ENCODE results near the gene XCL1. TPM values are rescaled to one million over a fixed set of nuclear protein-coding genes. Genes with fewer than 3 reads are reported as not detected.

The XCL1 gene
- total RNA-seq, 1 experiment from 2014 or later, result not detected

DNA sequence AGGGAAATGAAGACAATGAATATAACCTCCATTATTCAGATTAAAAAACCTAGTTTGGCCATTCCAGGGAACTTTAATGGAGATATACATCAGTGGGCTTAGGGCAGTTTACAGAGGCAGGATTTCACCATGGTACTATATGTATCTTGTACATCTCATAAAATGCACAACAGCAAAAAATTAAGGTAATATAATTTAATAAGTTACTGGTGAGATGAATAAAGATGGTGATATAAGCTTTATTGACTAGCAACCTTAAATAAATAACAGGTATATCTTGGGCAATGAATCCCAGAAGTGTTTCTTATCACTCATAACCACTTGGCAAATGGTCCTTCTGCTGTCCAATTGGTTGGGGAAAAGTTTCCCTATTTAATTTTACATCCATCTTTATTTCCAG, 29.0 kb downstream of the XCL1 start:
- no peak for DNase-seq (ENCODE audit: low spot score)

DNA sequence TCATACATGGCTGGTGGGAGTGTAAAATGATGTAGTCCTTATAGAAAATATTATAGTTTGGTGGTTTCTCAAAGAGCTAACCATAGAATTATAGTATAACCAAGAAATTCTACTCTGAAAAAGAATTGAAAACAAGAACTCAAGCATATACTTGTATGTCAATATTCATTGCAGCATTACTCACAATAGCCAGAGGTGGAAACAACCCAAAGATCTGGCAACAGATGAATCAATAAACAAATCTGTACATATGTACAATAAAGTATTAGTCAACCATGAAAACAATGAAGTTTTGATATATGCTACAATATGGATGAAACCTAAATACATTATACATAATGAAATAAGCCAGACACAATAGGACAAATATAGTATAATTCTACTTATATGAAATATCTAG, 29.7 kb downstream of the XCL1 start:
- no peak for DNase-seq (ENCODE audit: low spot score)

DNA sequence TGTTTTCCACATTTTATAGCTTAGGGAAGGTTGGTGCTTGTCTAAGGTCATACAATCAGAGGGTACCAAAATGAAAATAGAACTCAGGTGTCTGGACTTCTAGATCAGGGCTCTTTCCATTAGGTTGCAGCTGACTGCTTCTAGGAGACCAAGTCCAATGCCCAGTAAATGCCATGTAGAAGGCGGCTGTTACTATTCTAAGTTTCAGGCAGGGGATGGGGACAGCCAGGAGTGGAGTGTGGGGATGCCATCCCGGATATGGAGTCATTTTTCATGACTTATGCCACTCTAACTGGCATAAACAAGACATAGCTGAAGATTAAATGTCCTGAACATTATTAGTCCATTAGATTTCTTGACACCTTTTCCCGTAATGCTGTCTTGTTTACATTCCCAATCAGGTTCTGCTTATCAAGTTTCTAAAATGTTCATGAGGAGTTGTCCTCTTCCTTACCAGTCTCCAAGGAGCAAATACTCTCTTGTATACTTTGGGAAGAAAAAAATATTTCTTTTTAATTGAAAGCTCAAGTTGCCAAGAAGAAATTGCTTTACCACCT, 31.5 kb downstream of the XCL1 start:
- DNase-seq (ENCODE audit: low spot score), result no peak

DNA sequence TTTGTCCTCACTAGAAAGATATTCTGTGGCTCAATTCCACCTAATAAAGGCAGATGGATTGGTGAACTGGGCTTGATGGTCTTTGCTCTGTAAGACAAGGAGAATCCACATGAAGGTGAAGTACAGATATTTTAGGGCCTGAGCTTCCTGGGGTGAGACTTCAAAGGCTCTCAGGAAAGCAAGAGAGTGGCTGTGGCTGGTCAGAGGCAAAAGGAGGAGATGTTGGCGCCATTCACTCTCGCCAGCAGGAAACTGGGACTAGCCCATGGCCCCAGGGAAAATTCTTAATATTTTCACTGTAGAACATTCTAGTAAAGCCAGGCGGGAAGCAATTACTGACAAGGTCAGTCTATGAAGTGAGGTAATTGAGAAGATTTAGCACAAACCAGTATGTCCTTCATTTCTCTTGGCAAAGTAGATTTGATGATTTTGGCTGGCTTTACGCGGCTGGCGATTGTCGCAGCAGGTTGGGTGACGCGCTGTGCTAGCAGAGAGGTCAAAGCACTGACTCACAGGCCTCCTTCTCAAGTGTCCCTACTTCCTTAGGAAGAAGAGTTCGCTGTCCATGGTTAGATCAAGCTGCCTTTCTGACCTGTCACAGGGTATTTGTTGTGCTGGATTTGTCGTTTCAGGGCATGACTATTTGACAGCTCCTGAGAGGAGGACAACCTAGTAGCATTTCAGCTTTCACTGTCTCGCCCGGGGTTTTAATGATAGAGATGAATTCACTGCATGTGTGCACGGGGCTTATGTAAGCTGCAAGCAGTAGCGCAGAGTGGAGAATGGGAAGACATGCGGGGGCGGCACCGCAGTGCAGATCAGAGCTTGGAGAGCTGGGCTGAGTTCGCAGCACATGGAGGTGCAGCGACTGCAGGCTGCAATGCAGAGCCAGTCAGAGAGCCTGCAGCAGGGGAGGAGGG, 32.7 kb downstream of the XCL1 start:
- peak; percentile 47 for DNase-seq (ENCODE audit: low spot score)

DNA sequence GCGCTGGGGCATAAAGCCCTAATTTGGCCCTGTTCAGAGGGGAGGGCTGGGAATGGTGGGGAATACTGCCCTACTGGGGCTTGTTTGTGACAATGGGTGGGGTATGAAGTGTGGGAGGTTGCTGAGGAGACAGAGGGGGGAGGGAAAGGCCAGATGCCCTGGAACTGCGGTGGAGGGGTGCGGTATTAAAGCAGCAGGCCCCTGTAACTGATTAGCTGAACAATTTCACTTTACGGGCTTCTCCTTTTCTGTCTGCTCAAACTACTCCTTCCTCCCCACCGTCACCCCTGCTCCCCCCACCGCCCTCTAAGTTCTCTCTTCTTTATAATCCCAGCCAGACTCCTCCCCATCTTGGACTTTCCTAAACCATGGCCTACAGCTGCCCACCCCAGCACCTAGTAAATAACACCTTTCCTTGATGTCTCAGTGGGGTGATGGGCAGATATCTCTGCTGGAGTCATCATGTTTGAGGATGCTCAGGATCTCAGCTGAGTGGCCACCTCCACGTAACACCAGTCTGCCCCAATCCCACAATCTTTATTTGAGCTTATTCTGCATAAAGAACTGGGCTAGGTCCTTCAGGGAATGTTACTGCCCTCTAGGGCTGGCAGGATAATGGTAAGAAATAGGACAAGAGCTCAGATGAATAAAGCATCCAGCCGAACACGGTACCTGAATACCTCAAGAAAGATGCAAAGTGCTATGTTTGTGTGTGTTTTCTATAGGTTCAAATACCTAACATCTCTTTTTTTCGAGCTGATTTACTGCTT, 33.5 kb downstream of the XCL1 start:
- DNase-seq (ENCODE audit: low spot score), result no peak

DNA sequence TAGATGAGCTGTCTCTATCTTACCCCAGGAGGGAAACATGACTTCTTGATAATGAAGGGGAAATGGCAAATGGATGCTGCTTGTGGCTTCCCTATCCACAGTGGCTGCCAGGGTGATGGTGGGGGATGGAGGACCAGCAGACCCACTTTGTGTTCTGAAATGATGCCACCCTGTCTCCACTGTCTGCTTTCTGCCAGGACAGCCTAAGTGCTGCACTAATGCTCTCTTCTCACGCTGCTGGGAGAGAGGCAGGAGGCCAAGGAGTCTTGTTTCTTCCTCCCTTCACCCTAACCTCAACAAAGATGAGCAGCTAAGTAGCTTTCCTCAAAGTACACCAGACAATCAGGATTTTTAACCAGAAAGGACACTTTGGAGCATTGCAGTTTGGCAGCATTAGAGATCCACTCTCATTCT, 36.6 kb downstream of the XCL1 start:
- no peak for DNase-seq (ENCODE audit: low spot score)

DNA sequence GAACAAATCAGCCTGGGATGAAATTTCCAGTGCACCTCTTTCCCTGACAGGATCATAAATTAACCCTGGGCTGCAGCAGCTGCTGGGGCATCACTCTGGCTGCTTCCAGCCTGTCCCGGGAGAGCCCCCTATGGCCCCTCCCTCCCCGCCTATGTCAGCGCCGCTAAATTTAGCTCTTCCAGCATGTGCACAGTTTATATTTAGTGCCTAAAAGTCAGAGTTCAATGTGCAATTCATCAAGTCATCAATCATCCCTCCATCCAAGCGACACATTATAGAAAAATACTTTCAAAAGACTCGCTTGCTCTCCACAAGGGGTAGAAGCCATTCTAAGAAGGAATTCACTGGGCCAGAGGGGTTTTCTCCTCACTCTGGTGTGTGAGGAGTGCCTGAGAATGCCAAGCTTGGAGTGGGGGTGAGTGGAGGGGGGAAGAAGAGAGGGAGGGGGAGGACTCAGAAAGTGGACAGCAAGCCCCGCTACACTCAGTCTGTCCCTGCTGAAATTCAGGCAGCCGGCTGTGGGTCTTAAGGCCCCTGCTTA, 37.4 kb downstream of the XCL1 start:
- peak; percentile 40 for DNase-seq (ENCODE audit: low spot score)

DNA sequence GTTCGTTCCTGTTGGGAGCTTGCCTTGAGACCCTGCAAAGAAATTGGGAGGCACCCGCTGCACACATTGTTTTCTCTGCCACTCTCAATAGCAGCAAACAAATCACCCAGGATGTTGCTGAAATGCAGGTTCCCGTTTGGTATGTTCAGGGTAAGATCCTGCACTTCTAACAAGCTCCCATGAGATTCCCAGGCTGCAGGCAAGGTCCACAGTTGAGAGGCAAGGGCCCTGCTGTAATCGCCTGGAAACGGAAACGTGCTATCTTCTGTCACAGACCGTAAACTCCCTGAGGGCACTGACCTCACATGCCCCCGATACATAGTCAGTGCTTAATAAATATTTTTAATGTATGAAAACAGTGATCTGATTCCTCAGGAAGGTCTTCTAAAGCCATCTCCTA, 37.8 kb downstream of the XCL1 start:
- DNase-seq (ENCODE audit: low spot score), result no peak

DNA sequence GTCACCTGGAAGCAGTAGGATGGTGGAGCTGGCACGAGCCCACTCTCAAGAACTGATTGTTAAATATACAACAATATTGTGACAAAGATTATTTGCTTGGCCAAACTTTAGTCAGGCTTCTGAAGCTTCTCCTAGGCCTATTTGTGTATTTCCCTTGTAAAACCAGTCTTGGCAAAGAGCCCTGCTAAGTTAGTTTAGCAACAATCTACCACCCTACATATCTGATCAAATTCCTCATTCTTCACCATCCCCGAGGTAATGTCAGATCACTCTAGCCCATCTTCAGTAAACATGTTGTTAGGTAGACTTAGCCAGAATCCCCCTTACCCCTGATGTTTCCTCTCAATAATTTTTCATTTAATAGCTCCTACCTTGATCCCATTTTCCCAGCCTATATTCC, 39.6 kb downstream of the XCL1 start:
- DNase-seq (ENCODE audit: low spot score), result no peak

DNA sequence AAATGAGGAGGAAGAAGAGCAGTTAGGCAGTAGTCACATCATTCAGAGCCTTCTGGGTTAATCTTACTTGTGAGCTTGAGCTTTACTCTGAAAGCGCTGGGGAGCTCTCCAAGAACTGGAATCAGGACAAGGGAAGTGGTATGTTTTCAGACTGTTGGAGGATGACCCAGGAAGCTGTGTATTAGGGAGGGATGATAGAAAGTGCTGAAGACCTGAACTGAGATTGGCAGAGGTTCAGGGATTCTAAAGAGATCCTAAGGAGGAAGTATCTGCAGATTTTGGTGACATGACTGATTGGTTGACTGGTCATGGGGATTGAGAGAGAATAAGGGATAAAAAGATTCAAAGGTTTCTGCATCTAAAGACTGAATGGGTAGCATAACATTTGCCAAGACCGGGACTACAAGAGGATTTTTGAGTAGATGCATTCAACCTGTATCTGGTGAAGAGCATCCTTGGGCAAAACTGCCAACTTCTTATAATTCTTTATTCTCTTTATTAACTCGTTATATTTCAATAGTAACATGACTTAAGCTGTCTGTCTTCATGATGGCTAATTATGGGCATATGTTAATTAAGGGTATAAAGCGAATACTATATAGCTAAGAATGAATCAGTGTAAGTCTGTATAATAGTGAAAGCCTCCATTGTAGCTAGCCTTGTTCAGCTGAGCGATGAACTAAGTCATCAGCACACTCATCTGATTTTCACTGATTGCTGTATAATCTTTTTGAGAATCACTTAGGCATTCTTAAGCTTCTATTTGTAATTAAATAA, 41.8 kb downstream of the XCL1 start:
- no peak for DNase-seq (ENCODE audit: low spot score)

DNA sequence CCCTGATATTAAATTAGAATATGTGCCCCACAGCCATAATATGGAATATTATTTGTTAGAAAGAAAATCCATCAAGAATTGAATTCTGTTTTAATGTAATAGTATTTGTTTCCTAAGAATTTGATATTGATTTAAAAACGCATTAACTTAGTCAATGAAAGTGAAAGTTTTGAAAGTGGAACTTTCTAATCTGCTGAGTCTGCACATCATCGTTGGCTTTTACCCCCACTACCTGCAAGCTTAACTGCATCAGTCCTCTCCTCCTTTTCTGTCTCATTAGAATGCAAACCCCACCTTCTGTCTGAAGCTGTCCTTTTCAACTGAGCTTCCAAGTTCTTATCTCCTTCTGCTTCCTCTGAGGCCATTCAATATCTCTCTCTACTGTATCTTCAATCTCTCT, 42.5 kb downstream of the XCL1 start:
- DNase-seq (ENCODE audit: low spot score), result no peak

DNA sequence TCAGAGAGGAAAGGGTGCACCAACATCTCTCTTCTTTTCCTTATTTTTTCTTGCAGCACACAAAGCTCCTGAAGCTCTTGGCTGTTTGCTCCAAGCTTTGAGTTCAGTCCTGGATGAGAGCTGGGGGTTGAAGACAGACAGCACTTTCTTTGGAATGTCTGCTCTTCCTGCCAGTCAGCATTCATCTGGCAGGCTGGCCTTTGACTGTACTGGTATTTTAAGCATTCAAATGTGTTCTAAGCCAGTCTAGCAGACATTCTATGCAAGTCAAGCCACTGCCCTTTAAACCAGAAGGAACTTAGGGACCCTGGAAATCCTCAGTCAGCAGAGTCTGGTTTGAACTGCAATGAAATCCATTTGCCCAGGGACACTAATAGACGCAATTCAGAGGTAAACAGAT, 45.0 kb downstream of the XCL1 start:
- no peak for DNase-seq (ENCODE audit: low spot score)

DNA sequence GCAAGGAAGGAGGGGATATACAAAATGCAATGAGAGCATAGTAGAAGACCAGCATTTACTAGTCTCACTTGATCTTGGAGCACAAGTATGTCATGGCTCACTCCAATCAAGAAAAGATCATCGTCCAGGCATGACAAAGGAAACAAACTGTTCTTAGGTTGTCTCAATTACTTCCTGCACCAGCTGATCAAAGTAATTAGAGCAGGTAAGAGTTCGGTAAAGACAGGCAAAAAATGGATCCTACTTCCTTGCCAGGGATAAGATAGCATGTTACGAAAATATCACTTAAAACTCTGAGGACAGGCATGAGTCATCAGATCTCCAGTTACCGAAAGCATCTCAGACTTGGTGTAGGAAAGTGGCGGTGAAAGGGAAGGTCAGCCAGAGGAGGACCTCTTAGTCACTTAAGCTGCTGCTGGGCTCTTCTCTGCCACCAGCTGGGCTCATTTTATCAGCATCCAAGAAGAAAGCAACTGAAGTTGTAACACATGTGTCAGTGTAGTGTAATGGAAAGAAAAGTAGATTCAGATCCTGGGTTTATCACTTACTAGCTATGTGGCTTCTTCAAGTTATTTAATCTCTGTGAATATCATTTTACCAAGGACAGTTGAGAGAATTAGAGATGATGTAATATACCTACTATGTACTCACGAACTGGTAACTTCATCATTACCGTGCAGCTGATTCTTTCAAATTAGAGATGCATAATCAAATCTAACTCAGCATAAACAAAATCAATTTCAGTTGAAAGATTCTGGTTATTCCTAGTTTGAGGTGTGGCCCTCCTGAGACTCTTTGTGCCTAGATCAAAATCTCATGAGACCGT, 46.8 kb downstream of the XCL1 start:
- DNase-seq (ENCODE audit: low spot score), result peak; percentile 95

DNA sequence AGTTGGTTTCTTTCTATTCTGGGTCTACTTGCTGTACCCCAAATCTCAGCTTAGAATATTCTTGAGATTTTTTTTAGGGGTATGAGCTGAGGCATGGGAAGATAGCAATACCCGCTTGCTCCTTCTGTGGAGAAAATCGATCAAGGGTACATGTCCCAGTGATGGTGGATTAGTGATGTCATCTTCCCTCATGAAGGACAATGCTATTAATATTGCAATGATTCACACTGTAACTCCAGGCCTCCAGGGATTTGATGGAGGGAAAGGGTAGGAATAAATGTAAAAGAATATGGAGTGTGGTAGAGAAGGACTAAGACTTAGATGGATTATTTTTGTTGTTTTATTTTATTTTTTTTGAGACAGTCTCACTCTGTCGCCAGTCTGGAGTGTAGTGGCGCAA, 47.4 kb downstream of the XCL1 start:
- DNase-seq (ENCODE audit: low spot score), result no peak

DNA sequence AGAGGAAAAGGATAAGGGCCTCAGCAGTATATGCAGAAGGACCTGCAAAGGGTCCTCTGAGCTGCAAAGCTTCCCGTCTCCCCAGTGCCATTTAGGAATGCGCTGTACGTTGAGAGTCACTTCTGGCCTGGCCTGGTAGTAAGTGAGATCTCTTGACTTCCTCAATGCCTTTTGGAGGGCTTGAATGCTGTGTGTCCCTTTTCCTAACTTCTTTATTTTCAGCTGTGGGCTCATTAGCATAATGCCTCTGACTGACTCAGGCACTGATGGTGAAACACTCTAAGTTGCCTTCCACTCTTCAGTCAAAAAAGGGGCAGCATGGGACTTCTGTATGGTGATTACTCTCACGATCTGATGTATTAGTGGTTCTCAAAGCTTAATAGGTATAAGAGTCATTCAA, 49.9 kb downstream of the XCL1 start:
- no peak for DNase-seq (ENCODE audit: low spot score)

DNA sequence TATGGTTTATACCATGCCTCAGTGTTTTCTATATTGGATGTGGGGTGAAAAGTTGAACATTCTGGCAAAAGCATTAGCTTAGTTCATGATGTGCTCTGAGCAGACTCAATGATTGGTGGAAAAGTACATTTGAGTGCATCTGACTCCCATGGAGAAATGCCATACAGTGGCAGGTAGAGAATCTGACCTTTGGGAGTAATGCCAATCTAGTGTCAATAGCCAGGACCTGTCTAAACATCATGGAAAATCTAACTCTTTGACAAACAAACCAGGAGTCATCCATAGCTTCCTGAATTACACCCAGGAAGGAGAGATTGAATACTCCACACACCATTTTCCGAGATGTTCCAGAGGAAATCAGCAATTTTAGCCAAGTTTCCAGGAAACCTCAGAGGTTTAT, 51.0 kb downstream of the XCL1 start:
- DNase-seq (ENCODE audit: low spot score), result no peak

DNA sequence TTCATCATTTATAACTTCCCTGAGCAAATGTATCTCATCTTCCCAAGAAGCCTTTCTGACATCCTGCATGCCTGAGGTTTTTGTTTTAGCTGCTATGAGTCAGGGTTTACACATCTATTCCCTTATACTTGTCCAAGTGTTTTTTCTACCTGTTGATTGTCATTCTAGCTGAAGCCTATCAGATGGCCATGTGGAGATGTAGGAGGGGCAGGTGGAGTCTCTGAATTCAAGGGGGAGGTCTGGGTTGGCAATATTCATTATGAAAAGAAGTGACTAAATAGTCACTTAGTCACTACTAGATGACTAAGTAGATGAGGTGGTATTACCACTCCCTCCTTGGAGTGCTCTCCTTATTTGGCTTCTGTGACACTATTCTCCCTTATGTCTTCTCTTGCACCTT, 52.4 kb downstream of the XCL1 start:
- DNase-seq (ENCODE audit: low spot score), result peak; percentile 98

DNA sequence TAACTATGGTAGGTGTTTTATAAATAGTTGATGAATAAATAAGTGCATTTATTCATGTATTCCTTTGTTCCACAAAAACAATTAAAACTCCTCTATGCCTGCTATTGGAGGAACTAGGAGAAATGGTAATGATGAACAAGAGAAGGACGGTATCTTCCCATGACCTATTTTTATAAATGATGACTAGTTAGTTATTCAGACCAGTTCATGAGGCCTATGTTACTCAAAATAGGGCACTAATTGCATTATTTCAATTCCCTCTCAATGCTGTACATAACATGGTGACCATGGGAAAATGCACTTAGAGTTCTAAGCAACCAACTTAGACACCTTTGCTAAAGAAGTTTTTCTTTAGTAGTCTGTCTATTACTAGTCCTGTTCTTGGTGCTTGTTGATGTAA, 53.1 kb downstream of the XCL1 start:
- peak; percentile 26 for DNase-seq (ENCODE audit: low spot score)
